Ascending aorta (tissue), 2 donors: ENCODE measurements around the gene GRIN3A. TPM values are rescaled to one million over a fixed set of nuclear protein-coding genes. Genes with fewer than 3 reads are reported as not detected.

ENCODE experiments used
- DNase-seq, 2 donors: peaks; one replicate each; pipeline ENCODE4 v3.0.0-alpha.2; 2019; ENCODE audit warnings: low spot score in 2 of 2
- H3K27ac ChIP-seq, 2 donors: fragments of 200-600 bp; sonication (generic); one replicate each; pipeline ENCODE4 v1.5.1; 2016 to 2017; ENCODE audit warnings: mild to moderate bottlenecking in 1 of 2
- H3K27me3 ChIP-seq: fragments of 200-600 bp; sonication (generic); one replicate; pipeline ENCODE4 v1.5.1; 2017
- H3K36me3 ChIP-seq, 2 donors: fragments of 200-600 bp; sonication (generic); one replicate each; pipeline ENCODE4 v1.5.1; 2016
- H3K4me1 ChIP-seq, 2 donors: fragments of 200-600 bp; sonication (generic); one replicate each; pipeline ENCODE4 v1.5.1; 2016 to 2017; ENCODE audit warnings: mild to moderate bottlenecking in 1 of 2
- H3K4me3 ChIP-seq, 2 donors: fragments of 200-600 bp; sonication (generic); one replicate each; pipeline ENCODE4 v1.5.1; 2016 to 2017; ENCODE audit warnings: mild to moderate bottlenecking in 1 of 2
- H3K9me3 ChIP-seq, 2 donors: fragments of 200-600 bp; sonication (generic); one replicate each; pipeline ENCODE4 v1.5.1; 2016
- CTCF ChIP-seq, 3 experiments: fragments of 200-600 bp in 2 of 3; fragments of 450-650 bp in 1 of 3; sonication (generic) in 2 of 3; IDR thresholded peaks; one replicate each; pipeline ENCODE4 v1.5.1; 2016 to 2019; ENCODE audit warnings: antibody characterized with exemption in 3 of 3, mild to moderate bottlenecking in 1 of 3, moderate library complexity in 1 of 3
- intact Hi-C: fragments of 100-400 bp; cut with DNase I; formaldehyde crosslinking; loops from one replicate; pipeline ENCODE4 v1.15.1; 2023
- total RNA-seq: library from RNA; depleted of rRNA; stranded (reverse); fragments of >200 nt; gene quantifications from one replicate; pipeline ENCODE4 v1.1.0, GENCODE V29; 2016

Gene GRIN3A
- total RNA-seq, 1 donor from 2014 or later = not detected

- H3K36me3 ChIP-seq = no peaks in the 10 kb centered on the region
- TF ChIP-seq CTCF (IDR thresholded peaks at IDR 0.05) = no peak
- no peaks in the 10 kb centered on the region for H3K9me3 ChIP-seq
- DNase-seq = no peak
- H3K4me3 ChIP-seq = no peak overlapping the region
- H3K27me3 ChIP-seq = no peaks in the 10 kb centered on the region
- intact Hi-C loops = no loop called here
- no peak overlapping the region for H3K27ac ChIP-seq
- no peaks in the 10 kb centered on the region for H3K4me1 ChIP-seq
Observed at GRCh38 chr9:101587332-101588043, 151.0 kb downstream of the GRIN3A start.

- no peak for TF ChIP-seq CTCF (IDR thresholded peaks at IDR 0.05)
- no peak for DNase-seq
- no peaks in the 10 kb centered on the region for H3K9me3 ChIP-seq
- H3K4me3 ChIP-seq = no peak overlapping the region
- no peaks in the 10 kb centered on the region for H3K4me1 ChIP-seq
- H3K27me3 ChIP-seq = no peaks in the 10 kb centered on the region
- intact Hi-C loops = no loop called here
- H3K36me3 ChIP-seq = no peaks in the 10 kb centered on the region
- no peak overlapping the region for H3K27ac ChIP-seq
Observed at GRCh38 chr9:101586651-101587050, 151.8 kb downstream of the GRIN3A start.

- no peak for TF ChIP-seq CTCF (IDR thresholded peaks at IDR 0.05)
- no peak overlapping the region for H3K27ac ChIP-seq
- no peak for DNase-seq
Observed at GRCh38 chr9:101585740-101586139, 152.7 kb downstream of the GRIN3A start.

GRCh38 chr9:101582553-101582952 is 155.9 kb downstream of the GRIN3A start:
- Histone ChIP-seq H3K4me3 (no peak overlapping the region), H3K9me3 (no peaks in the 10 kb centered on the region), H3K27me3 (no peaks in the 10 kb centered on the region), H3K36me3 (no peaks in the 10 kb centered on the region), H3K4me1 (no peaks in the 10 kb centered on the region), H3K27ac (no peak overlapping the region)
- TF ChIP-seq CTCF (IDR thresholded peaks at IDR 0.05) = no peak
- intact Hi-C loops = no loop called here
- DNase-seq = no peak

More at GRCh38 chr9:101585740-101586139, 152.7 kb downstream of the GRIN3A start:
- H3K9me3 ChIP-seq = no peaks in the 10 kb centered on the region
- no peak overlapping the region for H3K4me3 ChIP-seq
- no peaks in the 10 kb centered on the region for H3K36me3 ChIP-seq
- no peaks in the 10 kb centered on the region for H3K4me1 ChIP-seq
- H3K27me3 ChIP-seq = no peaks in the 10 kb centered on the region
- intact Hi-C loops = no loop called here

GRCh38 chr9:101579711-101580545 is 158.5 kb downstream of the GRIN3A start:
- DNase-seq = no peak
- no peaks in the 10 kb centered on the region for H3K9me3 ChIP-seq
- H3K27me3 ChIP-seq = no peaks in the 10 kb centered on the region
- no peaks in the 10 kb centered on the region for H3K4me1 ChIP-seq
- no peak for TF ChIP-seq CTCF (IDR thresholded peaks at IDR 0.05)
- no peaks in the 10 kb centered on the region for H3K36me3 ChIP-seq
- H3K4me3 ChIP-seq = no peak overlapping the region
- intact Hi-C loops = no loop called here
- H3K27ac ChIP-seq = no peak overlapping the region
